M059J (cell line): ENCODE data around the gene CMSS1. TPM values are rescaled to one million over a fixed set of nuclear protein-coding genes. Genes with fewer than 3 reads are reported as not detected.

Experiments
- DNase-seq: peaks from one replicate; pipeline ENCODE4 v3.0.0-alpha.2; 2012; ENCODE audit warnings: low read depth
- total RNA-seq: library from RNA; depleted of rRNA; stranded (reverse); fragments of >200 nt; shearing (Covaris generic); gene quantifications from 2 replicates; pipeline ENCODE4 v1.2.3, GENCODE V29; 2014

CMSS1 gene
- total RNA-seq, 1 experiment from 2014 or later: 49.9 TPM

DNA sequence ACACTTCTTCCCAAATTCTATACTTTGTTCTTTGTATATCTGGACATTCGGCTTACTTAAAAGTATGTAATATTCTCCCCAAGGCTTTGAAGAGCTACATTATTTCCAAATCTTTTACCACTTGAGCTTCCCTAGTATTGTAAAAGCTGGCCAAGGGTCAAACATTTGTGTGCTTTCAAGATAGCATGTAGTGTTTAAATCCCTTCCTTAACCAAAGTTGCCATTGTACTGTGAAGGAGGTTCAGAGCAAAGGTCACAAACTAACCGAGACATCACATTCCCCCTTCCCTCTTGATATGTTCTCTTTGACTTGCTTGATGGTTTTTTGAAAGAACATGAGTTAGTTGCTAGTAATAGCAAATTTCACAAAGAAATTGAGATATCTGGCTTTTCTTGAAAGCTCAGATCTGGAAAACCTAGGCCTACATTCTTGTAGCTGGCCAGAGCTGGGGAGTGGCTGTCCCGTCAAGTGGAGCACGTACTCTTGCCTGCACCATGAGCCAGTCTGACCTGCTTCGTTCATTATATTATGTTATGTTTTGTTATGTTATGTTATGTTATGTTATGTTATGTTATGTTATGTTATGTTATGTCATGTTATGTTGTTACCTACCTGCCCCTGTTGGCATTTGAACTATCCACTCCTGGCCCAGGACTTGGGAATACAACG, 236.4 kb downstream of the CMSS1 start:
- no peak for DNase-seq

DNA sequence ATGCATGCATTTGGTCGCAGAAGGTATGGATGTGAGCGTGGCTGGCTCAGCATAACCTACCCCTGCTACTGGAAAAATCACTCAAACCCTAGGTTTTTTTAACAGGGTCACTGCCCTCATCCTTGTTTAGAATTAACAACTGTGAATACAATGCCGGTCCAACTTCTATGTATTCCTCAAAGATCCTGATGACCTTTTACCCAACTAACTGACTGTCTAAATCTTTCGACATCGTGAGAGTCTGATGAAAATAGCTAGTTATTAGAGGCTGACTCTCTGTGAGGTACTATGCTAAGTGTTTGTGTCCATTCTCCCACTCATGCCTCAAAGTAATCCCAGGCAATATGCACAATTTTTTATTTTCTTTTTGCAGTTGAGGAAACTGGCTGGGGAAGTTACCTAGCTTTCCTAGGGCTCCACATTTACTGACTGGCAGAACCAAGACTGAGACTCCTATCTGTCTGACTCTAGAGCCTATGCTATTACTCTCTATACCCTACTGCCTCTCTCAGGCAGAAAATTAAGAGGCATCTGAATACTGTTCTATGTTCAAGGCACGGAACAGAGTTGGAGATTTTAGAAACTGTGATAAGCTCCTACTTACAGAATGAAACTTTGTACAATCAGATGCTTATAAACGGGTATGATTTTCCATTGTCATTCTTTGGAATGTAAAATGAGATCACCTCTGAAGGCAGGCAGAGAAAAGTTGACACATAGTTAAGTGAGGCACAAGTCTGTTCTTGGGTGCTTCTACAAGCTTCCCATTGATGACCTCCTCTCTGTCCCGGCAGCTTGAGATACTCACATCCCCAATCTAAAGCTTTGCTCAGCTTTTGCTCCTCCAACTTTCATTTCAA, 240.3 kb downstream of the CMSS1 start:
- DNase-seq: peak; percentile 46

DNA sequence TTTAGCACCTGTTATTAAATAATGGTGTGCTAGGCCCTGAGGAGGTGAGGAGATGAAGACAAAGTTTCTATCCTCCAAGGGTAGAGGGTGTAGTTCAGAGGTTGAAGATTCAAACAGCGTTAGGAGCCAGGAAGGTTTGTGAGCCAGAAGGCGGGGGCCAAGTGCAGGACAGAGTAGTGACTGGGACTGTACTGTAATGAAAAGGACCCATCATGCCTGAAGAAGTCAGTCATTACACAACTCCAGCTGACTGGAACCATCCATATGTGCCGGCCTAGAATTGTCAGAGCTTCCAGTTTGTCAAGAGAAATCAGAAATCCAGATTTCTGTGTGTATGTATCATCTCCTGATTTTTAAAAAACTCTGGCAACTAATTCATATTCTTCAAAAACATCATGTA, 241.8 kb downstream of the CMSS1 start:
- DNase-seq: no peak

DNA sequence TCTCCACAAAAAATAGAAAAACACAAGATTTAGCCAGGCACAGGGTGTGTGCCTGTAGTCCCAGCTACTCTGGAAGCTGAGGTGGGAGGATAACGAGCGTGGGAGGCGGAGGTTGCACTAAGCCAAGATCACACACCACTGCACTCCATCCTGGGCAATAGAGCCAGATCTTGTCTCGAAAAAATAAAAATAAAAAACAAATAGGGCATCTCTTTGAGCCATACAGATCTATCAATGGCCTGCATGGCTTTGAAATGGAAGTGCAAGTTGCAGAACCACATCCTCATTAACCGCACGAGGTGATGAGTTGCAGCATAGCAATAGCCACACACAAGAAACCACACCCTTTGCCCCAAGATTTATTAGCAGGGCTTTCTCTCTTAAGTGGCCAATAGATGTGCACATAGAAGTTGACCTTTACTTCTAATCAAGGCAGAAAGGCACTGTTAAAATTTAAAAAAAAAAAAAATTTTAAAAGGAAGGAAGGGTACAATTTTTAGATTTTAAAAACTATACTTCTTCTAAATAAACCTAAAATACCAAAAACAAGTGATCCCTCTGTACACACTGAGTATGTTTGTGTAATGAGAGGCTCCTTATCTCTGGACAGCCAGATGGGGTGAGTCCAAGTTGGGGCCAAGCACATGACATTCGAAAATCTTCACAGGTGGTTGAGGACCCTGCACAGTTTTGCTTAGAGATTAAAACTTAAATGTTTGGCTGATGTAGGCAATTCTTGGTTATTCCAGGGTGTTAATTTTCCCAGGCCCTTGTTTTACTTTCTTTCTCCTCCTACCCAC, 243.2 kb downstream of the CMSS1 start:
- no peak for DNase-seq

DNA sequence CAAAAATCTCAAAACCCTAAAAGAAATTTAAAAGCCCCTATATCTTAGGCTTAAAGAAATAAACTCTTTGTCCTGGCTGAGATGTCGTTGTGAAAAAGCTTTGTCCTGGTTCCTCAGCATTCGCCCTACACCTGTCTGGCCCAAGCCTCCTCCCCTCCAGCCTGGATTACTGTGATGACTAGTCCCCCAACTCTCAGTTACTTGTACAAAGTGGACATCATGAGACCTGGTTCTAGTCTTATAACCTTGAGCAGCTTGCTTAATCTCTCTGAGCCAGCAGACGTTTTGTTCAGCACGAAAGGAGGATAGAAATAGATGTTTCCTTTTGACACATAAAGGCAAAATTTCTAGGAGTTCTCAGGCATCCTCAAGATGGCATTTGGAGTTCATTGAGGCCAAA, 245.0 kb downstream of the CMSS1 start:
- no peak for DNase-seq

DNA sequence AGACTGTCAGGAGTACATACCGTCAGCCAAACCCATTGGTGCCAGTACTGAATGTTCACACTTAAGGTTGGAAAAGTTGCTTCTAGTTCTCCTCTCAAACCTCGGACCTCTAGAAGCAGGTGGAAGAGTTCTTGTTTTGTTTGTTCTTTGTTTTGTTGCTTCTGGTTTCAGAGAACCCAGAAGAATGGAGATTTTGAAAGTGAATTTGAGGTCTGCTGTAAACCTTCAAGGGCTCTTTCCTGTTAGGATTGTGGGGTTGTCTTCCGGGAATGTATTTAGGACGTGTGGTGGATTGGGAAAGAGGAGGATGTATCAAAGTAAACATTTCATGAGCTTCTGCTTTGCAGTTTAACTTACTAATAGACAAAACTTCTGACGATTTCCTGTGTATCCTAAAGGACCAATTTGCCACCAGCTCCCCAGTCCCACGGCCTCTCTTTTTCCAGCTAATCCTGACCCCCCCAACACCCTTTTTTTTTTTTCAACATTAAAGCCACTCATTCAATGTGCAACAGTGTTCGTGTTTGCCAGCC, 246.3 kb downstream of the CMSS1 start:
- DNase-seq: peak; percentile 81

DNA sequence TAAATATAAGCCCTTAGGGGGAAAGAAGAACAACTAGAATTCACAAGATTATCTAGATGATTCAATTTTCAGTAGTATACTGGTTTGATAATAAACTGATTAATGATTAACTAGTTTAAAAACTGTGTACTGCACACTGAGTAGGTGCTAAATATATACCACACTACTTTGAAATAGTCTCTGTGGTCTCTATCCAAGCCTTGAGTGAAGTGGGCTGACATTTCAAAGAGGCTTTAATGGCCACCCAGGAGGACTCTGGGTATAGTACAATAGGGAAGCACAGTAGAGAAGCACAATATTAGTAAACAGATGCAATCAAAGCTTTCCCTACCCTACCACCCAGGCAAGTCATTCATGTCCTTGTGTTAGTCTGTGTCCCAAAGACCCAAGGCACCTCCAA, 249.9 kb downstream of the CMSS1 start:
- DNase-seq: no peak

DNA sequence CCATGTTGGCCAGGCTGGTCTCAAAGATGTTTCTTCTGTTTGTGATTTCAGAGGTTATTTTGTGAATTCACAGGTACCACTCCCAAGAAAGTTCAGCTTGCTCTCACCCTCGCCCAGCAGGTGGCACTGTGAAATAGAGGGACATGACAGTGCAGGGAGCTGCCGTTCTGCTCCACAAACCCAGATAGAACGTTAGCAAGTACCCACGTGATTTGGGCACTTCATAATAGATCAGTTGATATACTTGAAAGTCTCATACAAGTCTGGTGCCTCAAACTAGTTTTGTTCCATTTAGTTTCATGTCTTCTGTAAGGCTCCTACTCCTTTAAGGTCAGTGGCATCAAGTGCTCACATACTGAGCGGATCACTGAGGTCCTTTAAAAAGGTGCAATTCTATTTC, 251.2 kb downstream of the CMSS1 start:
- DNase-seq: peak; percentile 89

DNA sequence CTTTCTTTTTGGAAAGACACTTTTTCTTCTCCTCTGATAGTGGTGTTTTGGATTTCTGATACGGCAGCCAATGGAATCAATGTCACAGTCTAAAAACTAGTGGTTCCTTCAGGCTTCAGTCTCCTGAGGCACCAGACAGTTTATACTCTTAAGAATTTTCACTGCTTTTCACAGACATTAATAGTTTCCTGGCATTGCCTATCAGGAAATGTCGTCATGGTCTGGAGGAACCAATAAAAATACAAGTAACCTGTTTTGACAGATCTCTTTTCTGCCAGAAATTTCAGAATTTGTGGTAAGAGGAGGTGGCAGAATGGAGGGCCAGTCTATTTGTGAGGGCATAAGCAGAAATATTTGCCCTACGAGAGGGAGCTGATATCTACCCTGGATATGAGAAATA, 251.8 kb downstream of the CMSS1 start:
- peak; percentile 60 for DNase-seq

DNA sequence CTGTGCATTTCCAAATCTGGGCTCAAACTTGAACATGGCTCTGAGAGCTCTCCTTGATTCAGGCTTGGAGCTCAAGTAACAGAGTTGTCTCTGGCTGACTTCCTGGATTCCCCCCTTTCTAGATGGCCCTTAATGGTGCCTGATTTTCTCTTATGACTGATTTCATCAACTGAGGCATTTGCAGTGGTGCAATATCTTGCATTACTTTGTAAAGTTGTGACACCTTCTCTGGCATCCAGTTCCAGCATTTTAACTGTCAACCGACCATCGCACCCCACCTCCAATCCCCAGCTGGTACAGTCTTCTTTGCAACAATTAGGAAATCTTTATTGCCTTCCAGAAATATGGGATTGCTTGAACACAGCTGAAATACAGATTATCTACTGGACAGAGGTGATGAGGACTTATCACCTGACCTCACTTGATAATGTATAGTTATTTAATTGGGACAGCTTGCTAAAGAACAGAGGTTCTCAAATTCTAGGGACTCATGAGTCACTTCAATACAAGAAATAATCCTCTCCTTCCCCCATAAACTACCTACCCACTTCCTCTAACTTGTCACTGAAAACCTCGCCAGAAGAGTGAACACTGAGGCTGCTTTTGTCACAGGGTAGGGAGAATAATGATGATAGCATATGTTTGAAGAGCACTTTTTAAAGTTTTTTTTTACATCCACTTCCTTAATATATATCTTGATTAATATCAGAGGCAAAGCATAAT, 254.8 kb downstream of the CMSS1 start:
- peak; percentile 82 for DNase-seq

DNA sequence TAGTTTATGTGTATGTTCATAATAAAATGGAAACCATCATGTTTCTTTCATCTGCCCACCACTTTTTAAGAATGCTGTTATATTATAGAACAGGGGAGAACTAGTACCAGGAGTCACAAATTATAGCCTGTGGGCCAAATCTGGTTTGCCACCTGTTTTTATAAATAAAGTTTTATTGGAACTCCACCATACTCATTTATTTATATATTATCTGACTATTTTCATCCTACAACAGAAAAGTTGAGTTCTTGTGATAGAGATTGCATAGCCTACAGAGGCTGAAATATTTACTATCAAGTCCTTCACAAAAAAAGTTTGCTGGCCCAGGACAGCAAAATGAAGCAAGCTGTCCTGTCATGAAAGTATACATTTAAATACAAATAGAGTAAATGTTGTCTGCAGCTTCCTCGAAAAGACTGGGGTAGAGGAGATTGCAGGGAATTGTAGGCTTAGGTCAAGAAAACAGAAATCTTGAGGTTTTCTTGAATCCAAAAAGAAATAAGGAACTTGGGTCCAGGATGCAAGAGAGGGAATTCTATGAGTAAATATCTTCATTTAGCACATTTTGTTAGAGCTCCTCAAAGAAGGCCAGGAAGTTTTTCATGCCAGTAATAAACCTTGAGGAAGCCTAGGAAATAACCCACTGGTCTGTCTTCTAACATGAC, 255.5 kb downstream of the CMSS1 start:
- DNase-seq: no peak

DNA sequence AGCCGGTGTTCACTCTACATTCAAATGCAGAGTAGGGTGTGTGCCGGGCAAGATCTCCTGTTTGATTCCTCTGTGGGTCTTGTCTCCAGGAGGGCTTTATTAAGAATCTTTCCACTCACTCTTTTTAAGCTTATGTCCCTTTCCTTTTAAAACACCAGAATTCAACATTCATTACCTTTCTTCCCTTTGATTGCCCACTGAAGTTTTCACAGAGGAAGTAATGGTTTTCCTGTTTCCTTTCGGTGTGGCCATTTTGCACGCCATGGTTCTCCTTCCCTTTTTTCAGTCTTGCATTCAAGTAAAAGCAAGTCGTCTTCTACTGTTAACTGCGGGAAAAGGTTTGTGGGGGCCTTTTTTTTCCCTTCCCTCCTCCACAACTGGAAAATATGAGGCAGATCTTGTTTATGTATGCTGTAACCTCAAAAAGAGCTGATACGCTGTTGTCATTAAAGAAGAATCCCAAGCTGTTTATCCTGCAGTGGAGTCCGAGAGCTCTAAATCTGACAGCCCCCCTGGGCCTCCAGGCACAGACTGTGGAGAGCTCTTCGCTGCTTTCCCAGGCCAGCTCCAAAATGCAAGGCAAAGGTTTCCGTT, 256.1 kb downstream of the CMSS1 start:
- peak; percentile 97 for DNase-seq

DNA sequence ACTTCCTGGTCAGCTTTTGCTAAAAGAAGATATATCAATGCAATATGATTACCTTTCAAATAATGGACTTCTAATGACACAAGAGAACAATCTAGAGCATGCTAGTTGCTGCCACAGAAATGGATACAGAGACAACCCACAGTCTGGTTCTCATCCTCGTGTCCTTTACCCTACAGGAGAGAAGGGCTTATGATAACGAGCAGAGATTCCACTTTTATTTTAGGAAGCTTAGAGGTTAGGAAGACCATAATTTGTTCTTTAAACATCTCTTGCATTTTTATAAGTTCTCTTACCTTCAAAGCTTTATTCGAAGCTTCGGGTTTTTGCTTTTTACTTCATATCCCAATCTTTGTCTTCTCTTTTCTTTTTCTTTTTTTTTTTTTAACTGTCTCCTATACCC, 257.5 kb downstream of the CMSS1 start:
- DNase-seq: no peak

DNA sequence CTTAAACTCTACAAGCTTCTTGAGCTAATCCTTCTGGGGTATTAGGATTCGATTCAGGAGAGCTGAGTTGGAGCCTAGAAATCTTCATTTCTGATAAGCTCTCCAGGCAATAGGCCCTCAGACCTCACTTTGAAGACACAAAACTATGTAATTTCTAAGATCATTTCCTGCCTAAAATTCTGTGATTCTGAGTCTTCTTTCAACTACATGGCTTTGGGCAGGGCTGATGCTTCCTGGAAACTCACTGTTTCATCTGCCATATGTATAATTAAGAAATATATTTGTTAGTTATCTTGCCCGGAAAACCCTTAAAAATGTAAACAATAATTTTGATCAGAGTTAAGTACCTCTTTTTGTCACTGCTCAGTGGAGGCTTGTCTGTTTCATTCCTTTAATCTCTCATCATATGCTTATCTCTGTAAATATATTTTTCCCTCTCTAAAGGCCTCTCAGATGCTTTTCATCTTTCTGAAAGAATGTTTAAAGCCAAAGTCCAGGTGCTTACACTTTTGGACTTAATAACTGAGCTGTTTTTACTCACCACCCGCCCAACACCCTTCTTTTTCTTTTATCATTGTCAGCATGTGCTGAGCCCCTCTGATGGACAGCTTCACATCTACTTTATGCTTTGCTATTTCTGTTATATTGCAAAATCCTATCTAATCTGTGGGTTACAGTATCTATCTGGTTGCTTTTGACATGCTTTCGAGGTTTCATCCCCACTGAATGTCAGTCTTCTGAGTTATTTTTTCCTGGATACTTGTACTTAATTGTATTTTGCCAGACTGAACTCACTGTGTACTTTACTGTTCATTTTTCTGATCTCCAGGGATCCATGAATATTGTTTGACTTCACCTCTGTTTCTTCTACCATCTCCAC, 258.4 kb downstream of the CMSS1 start:
- no peak for DNase-seq

DNA sequence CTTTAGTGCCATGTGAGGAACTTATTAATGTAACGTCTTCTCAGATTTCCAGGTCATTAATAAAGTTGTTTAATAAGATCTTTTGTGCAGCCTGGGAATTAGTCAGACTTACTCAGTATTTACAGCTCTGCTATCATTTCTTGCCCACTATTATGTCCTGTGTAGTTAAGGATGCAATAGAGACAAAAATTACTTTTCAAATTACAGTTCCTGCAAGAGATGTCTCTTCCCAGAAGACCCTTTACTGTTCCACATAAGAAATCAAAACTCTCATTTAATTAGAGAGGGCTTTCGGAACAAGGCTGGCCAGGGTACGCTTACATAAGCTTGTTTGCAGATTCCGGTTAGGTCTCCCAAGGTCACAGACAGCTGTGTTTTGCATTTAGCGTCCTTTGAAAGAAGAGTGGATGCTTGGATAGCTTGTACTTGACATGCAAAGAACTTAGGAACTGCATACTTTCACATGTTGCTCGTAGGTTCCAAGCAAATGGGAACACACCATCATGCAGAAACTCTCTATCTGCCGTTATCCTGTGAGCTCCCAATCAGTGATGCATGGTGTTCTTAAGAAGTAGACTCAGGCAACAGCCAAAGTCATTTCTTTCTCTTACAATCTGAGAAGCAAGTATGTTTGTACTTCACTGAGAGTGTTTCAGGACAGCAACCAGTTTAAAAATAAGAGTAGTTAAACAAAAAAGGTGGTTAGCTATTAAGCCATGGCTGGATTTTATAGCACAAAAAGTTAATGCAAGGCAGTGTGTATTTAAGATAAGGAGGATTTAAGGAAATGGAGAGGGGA, 259.3 kb downstream of the CMSS1 start:
- no peak for DNase-seq

DNA sequence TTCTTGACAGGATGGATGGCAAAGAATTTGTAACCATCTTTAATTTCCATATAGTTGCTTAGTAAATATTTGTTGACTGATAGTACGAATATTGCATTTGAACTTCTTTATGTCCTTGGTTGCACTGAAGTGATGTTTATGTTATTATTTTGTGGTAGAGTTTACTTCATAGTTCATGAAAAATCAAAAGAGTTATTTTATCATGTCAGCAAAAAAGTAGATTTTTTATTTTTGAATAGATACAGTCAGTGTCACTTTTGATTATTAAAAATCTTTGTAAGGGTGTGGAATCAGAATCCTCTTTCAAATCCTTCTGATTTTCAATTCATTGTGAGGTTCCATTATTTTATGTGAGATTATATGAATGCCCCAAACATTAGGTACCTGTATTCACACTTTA, 261.7 kb downstream of the CMSS1 start:
- DNase-seq: no peak

DNA sequence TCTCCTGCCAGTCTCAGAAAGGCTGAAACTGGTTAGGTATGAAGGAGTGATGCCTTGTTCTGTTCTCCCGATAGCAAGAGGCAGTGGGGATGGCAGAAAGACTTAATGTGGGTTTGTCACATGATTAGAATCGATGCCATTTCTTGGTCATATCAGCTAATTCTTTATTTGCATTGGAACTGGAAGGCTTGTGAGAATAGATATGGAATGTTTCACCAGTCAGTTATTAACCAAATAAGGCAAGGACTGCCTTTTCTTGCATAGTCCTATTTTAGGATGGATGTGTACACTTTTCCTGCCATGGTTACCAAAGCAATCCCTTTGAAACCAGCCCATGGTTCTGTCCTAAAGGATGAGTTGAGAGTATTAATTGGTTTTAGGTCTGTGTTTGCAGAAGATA, 262.9 kb downstream of the CMSS1 start:
- peak; percentile 54 for DNase-seq

DNA sequence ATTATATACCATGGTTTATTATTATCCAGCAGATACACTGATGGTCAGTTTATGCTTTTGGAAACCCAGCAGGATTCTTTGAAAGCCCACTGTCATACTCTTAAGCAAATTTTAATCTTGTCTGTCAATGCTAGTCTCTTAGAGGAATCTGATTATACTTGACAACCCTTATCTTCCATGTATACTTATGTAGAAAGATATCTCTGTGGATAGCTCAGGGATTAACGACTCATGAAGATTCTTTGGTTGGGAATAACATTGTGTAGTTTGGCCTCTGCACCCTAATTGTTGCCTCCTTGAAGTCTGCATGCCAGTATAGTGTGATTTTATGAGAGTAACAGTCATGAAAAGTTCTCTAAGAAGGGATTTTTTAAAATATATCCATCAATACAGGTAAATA, 263.6 kb downstream of the CMSS1 start:
- no peak for DNase-seq
